ENCODE measurements around the gene PRF1.

- TF ChIP-seq POLR2A (IDR thresholded peaks at IDR 0.05) (no peak), CTCF (IDR thresholded peaks at IDR 0.05) (no peak)
These were observed 5.4 kb upstream of the PRF1 start for GRCh38 chr10:70607936-70608335.

All from esophagus squamous epithelium (tissue), 4 donors.